KOPT-K1 (cell line): Measurements from ENCODE around the gene DTX2.
A peak's percentile ranks its signal among the peaks of the same experiment; 100 is the strongest.
"Not testable (repeated sequence)": the region's sequence is repeated elsewhere in the genome, so short reads cannot be mapped to it uniquely, and the experiment has no call there.

Experiments
- H3K27ac ChIP-seq: fragments of 200-600 bp; sonication (generic); 2 replicates; pipeline ENCODE4 v1.5.1; 2016; ENCODE audit warnings: antibody characterized with exemption, mild to moderate bottlenecking, low read depth, low read length; ENCODE audit not compliant: poor library complexity, severe bottlenecking
- H3K36me3 ChIP-seq: fragments of 200-600 bp; sonication (generic); 2 replicates; pipeline ENCODE4 v1.5.1; 2017; ENCODE audit warnings: antibody characterized with exemption, mild to moderate bottlenecking, low read length, moderate library complexity; ENCODE audit not compliant: insufficient read depth
- H3K9me3 ChIP-seq: fragments of 200-600 bp; sonication (generic); 2 replicates; pipeline ENCODE4 v1.5.1; 2017; ENCODE audit warnings: antibody characterized with exemption, low read length, mild to moderate bottlenecking; ENCODE audit not compliant: insufficient read depth, poor library complexity, severe bottlenecking

DTX2 gene

DNA sequence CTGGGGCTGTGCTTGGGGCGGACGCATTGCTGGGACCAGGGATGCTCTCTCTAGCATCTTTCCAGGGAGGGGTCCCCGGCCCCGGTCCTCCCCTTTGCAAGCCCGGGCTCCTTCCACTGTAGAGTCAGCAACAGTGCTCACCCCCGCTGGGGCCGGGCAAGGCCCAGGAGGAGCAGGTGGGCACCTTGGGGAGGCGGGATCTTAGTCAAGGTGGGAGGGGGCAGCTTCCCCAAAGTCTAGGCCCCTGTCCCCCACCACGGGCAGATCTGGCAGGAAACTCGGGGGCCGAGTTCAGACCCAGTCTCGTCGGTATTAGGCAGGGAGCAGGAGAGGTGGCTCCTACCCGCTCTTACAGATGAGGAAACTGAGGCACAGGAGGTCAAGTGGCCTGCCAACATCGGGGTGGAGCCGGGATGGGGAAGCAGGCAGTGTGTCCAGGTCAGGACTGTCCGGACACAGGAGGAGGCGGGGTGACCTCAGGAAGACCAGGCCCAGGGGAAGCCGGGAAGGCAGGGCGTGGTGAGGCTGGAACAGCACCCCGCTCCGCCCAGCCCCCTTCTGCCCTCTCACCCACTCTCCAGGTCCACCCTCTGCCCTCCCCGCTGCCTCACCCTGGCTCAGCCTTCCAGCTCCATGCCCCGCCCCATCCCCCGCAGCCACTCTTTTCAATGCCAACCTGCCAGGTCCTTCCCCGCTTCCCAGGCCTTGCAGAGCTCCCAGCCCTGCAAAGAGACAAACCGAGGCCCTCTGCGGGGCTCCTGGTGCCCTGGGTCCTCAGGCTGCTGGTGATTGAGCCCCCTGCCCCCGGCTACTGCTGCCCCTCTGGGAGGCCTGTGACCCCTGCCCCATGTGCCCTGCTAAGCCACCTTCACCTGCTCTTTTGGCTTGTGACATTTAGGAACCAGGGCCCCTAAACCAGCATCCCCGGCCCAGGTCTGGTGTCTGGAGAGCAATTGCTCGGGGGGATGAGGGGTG lies 50.7 kb downstream of the DTX2 start:
- not testable (repeated sequence) for H3K9me3 ChIP-seq, H3K36me3 ChIP-seq, H3K27ac ChIP-seq

DNA sequence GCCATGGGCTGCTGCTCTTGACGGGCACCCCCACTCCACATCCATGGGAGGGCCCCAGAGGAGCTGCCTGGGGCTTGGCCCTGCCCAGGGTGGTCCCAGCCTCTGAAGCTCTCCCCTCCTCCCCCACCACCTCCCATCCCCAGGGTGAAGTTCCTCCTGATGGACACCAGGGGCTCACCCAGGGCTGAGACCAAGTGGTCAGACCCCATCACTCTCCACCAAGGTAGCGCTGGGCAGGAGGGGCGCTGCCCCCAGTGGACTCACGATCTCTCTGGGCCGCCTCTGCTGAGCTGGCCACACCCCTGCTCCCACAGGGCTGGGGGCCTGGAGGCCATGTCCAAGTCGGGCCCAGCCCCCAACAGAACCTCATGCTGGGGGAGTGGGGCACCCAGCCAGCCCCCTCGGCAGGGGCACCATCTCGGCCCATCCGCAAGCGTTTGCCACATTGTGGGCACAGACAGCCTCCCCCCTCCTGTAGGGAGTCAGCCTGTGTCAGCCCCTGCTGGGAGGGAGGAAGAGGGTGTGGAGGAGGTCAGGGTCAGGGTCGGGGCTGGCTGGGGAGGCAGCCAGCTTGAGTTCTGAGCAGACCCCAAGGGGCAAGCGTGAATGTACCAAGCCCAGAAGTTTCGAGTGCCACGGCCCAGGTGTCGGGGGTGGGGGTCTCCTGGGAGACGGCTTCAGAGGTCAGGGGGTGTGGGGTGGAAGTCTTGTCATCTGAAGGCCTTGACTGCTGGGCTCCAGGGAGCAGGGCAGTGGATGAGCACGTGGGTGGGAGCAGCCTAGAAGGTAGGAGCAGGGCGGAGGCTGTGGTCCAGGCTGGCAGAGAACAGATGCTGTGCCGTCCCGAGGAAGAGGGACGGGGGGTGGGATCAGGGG lies 51.7 kb downstream of the DTX2 start:
- no peaks in the 10 kb centered on the region for H3K9me3 ChIP-seq
- no peaks in the 10 kb centered on the region for H3K36me3 ChIP-seq
- no peak overlapping the region for H3K27ac ChIP-seq

DNA sequence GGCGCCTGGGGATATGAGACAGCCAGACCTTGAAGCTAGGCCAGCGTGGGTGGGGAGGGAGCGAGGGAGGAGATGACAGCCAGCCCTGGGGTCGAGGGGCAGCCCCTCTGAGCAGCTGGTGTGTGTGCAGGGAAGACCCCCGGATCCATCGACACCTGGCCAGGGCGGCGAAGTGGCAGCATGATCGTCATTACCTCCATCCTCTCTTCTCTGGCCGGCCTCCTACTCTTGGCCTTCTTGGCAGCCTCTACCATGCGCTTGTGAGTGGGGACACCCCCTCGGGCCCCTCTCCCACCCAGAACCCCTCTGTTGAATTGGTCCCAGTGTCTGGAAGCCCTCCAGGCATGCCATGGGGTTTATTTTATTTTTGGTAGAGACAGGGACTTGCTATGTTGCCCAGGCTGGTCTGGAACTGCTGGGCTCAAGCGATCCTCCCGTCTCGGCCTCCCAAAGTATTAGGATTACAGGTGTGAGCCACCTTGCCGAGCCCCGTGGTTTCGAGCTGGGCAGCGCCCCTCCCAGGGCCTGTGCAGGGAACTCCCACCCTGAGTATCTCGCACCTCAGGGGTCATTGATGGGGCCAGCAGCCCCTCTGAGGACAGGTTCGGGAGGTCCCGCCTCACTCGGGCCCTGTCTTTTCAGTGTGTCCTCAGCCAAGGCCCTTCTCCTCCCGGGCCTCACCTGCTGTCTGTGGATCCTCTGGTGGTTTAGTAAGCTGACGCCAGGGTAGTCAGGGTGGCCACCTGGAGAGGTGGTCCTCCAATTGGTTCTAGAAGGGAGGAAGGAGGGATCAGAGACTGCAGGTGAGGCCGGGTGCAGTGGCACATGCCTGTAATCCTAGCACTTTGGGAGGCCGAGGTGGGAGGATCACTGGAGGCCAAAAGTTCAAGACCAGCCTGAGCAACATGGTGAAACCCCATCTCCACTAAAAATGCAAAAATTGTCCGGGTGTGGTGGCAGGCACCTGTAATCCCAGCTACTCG lies 52.6 kb downstream of the DTX2 start:
- H3K36me3 ChIP-seq, result no peaks in the 10 kb centered on the region
- H3K9me3 ChIP-seq, result no peaks in the 10 kb centered on the region
- H3K27ac ChIP-seq, result no peak overlapping the region

DNA sequence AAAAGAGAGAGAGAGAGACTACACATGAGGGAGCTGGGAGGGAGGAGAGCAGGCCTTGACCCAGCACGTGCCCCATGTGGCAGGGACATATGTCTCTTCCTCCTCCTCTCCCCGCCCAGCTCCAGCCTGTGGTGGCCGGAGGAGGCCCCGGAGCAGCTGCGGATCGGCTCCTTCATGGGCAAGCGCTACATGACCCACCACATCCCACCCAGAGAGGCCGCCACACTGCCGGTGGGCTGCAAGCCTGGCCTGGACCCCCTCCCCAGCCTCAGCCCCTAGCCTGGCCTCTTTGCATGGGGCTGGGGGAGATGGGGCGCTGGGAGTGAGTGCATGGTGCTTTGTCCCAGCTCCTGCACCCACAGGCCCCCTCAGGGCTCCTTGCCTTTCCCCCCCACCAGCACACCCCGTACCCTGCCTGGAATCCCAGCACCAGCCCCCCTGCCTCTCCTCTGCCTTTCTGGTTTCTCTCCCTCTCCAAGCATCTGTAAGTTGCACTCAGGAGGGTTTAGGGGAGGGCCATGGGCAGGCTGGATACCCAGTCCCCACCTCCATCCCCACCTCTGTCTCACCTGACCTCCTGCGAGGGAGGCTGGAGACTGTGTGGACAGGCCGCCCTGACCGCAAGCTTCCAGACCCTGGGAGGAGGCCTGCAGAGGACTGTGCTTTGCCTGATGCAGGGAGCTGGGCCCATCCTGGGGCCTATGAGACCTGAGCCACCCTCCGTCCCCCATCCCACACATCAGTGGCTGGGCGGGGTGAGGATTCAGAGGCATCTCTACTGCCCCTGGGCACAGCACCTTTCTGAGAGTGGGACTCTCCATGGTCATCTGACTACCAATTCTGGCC lies 53.6 kb downstream of the DTX2 start:
- no peak overlapping the region for H3K27ac ChIP-seq

DNA sequence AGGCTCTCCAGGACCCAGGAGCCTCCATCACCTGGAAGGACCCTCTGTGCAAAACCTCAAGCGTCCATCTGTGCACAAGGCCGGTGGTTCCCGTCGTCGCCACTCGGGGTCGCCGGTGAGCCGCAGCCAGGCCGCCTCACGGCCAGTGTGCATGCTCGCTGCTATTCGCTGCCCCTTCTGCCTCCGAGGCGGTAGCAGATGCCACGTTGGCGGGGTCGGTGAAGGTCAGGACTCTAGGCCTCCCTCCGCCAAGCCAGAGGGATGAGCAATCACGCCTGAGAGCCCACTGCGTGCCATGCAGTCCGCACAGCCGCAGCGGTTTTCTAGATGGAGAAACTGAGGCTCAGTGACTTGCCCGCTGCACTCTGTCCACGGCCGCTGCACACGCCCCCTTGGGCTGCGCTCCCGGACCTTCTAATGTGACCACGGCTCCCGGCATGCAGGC lies 54.5 kb downstream of the DTX2 start:
- no peaks in the 10 kb centered on the region for H3K9me3 ChIP-seq
- no peak overlapping the region for H3K27ac ChIP-seq
- H3K36me3 ChIP-seq, result no peaks in the 10 kb centered on the region

More for the DNA sequence above, 53.6 kb downstream of the DTX2 start:
- Histone ChIP-seq H3K9me3 (no peaks in the 10 kb centered on the region), H3K36me3 (no peaks in the 10 kb centered on the region)

DNA sequence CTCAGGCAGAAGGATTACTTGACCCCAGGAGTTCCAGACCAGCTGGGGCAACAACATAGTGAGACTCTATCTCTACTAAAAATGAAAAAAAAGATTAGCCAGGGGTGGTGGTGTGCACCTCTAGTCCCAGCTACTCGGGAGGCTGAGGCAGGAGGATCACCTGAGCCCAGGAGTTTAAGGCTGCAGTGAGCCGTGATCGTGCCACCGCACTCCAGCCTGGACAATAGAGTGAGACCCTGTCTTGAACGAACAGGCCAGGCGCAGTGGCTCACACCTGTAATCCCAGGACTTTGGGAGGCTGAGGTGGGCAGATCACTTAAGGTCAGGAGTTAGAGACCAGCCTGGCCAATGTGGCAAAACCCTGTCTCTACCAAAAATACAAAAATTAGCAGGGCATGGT lies 55.4 kb downstream of the DTX2 start:
- H3K9me3 ChIP-seq, H3K27ac ChIP-seq, H3K36me3 ChIP-seq: not testable (repeated sequence)

DNA sequence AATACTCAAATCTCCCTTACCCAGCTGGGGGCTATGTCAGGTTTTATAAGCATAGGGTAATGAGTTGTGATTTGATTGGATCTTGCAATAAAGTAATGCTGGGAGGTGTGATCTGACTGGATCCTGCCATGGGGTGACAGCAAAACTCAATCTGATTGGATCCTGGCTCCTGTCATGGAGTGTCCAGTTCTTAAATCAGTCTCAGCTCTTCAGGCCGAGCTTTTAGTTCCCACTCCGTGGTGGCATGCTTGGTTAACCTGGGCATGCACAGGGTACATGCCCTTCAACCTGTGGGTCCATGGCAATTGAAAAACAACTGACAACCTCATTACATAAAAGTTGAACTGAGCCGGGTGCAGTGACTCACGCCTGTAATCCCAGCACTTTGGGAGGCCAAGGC lies 64.7 kb downstream of the DTX2 start:
- not testable (repeated sequence) for H3K36me3 ChIP-seq, H3K9me3 ChIP-seq, H3K27ac ChIP-seq

DNA sequence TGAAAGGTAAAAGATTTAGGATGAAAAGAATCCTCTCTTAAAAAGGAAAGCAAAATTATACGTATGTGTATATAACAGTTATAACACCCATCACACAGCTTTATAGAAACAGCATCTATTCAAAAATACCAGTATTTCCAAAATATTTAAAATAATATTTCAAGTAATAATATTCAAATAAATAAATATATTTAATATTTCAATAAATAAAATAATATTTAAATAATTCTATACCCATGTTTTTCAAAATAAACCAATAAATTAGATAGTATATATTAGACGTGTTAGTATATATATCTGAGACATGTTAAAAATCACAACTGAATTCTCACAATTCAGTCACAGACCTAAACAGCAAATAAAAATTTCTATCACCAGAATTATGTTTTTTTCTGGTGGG lies 70.1 kb downstream of the DTX2 start:
- not testable (repeated sequence) for H3K36me3 ChIP-seq, H3K9me3 ChIP-seq, H3K27ac ChIP-seq

DNA sequence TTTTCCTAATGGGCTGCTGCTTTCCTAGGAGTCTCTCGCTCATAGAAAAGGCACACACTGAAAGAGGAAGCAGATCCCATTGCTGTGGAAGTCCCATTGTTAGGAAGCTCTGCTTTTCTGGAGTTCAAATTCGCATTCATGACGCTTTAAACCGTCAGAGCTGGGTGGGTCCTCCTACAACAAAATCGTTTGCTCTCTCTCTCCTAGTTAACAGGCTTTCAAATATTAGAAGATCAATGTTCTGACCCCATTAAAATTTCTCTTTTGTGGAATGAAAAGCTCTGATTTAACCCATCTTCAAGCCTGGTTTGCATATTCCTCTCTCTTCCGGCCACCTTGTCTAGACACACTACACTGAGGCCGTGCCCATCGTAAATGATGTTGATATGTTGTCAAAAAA lies 81.7 kb downstream of the DTX2 start, which contains the start of gene SPDYE16:
Gene SPDYE16, minus strand, starts transcription at position 101 of the 400 bp plus-strand sequence. CDS start 1,838 bp downstream, outside the sequence.
- not testable (repeated sequence) for H3K9me3 ChIP-seq, H3K27ac ChIP-seq, H3K36me3 ChIP-seq

DNA sequence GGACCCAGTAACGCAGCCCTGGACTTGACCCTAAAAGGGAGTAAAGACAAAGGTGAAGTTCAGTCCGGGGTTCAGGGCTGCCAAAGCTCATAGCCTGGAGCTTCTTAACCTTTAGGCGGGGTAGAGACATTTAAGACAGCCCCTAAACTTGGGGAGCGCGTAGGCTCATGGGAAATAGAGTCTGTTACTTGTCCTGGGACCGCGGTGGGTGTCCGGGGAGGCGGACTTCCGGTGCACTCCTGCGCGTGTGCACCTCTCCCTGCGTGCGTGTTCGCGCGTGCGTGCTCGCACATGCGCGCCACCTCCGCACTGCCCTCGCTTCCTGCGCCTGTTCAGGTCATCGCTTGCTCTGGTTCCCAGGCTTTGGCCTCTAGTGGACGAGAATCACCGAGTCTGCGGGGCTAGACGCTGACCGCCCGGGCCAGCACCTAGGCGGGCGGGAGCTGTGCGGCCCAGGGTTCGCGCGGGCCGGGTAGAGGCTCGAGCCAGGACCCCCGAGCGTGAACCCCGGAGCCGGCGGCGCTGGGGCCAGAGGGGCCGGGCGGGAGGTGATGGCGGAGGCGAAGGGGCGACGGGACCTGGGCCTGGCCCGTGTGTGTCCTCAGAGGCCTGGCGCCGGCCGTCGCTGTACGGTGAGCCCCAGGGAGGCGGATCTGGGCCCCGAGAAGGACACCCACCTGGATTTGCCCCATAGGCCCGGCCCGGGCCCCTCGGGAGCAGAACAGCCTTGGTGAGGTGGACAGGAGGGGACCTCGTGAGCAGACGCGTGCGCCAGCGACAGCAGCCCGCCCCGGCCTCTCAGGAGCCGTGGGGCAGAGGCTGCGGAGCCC lies 87.7 kb downstream of the DTX2 start:
- Histone ChIP-seq H3K36me3 (peaks cover 11% of the 10 kb centered on the region), H3K27ac (peak overlapping the region; percentile 75)
- not testable (repeated sequence) for H3K9me3 ChIP-seq

DNA sequence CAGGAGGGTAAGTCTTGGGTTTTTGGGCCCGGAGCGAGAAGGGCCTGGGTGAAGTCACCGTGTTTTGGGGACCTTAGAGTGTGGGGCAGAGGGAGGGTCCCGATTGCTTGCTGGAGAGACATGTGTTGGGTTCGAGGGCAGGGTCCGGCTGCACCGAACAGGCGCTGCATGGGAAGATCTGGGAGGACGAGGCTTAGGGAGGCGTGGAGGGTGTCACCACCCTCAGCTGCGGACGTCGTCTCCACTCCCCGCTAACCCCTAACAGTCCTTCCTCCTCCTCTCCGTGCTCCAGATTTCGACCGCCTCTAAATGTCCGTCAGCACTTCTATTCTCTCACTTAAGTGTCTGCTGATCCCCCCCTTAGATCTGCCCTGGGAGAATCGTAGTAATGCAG lies 88.3 kb downstream of the DTX2 start:
- peak overlapping the region; percentile 75 for H3K27ac ChIP-seq
- H3K9me3 ChIP-seq, result not testable (repeated sequence)
- H3K36me3 ChIP-seq, result peaks cover 15% of the 10 kb centered on the region

DNA sequence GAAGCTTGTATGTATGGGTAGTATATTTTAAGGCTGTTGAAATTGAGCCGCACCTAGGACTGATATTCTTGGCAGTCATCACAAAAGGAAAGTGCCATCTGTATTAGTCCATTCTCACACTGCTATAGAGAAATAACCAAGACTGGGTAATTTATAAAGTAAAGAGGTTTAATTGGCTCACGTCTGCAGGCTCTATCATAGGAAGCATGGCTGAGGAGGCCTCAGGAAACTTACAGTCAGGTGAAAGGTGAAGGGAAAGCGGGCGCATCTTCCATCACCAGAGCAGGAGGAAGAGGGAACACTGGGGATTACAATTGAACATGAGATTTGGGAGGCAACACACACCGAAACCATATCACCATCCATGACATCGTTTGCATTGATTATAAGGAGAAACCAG lies 90.5 kb downstream of the DTX2 start:
- H3K36me3 ChIP-seq, result peaks cover 21% of the 10 kb centered on the region
- H3K9me3 ChIP-seq, H3K27ac ChIP-seq: not testable (repeated sequence)
